GM19193 (cell line): ENCODE results near the gene IER5.

ENCODE experiments used
- POLR2A ChIP-seq: IDR thresholded peaks from 4 replicates; pipeline ENCODE4 v1.6.1; 2011; ENCODE audit not compliant: insufficient read depth, insufficient read length; ENCODE audit errors: extremely low read depth

Gene IER5

DNA sequence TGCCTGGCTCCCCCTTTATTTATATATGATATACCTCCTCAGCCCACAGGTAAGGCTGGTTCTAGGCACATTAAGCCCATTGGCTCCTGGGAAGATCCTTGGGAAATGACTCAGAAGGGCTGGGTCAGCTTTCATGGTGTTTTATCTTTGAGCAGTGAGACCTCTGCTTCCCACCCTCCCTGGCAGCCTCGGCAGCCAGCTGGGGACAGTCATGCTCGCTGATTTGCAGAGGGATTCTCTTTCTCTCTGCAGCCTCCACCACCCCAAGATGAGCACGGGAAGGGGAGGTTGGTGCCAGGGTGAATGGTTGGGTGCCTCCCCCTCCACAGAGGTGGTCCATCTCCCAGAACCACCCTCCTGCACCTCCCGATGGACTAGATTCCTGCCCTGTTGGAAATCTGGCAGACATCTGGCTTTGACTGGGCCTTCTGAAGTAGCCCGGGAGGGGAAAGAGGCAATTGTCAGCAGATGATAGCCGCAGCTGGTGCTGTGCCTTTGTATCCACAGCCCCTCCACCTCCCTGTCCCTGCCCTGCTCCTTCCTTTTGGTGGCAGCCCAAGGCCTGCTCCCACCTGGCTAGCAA lies 24.6 kb downstream of the IER5 start:
- no peak for TF ChIP-seq POLR2A

DNA sequence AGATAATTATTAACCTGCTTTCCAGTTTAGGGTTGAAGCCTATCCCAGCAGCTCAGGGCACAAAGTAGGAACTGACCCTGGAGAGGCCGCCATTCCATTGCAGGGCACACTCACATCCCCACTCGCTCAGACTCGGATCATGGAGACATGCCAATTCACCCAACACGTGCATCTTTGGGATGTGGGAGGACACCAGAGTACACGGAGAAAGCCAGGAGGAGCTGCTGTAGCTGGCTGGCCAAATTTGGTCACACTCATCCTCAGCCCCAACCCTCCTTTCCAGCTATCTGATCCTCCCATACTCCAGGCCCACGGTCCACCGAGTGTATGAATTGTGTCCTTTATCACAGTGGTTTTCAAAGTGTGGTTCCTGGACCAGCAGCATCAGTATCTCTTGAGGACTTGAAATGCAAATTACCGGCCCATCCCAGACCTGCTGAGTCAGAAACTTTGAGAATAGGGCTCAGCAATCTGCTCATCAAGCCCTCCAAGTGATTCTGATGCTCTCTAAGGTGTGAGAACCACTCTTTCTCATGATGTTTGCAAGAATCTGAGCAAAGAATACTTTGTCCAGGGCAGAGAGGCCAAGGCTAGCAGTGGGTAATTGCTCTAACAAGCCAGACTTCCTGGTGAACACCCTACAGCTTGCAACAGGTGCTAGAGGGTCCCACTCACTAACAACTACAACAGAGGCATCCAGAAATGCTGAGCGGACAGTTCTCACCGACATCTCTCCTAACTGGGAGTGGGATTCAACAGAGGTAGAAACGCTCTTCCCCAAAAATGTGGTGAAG lies 26.3 kb downstream of the IER5 start:
- TF ChIP-seq POLR2A: no peak

- no peak for TF ChIP-seq POLR2A
Measured at GRCh38 chr1:181115368-181115684, 26.8 kb downstream of the IER5 start.

DNA sequence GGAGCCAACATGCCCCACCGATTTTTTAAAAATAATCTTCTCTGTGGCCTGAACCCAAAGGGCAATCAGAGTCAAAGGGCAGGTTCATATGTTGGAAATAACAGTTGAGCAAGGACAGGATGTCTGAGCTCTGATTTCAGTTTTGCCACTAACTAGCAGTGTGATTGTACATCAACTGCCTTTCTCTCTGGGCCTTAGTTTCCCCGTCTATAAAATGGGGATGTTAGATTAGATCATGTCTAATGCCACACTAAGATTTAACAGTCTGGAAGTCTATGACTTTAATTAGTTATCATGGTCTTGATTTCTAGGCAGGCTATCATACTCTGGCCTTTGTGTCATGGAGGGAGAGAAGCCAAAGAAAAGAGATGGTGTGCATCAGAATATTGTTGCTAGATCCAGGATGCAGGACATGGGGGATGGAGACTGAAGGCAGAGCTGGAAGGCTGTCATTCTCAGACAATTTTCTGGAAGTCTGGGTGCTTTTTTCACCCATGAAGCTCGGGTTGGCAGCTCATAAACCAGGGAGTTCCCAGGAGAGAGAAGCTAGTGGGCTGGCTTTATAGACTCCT lies 28.4 kb downstream of the IER5 start:
- TF ChIP-seq POLR2A: no peak

- no peak for TF ChIP-seq POLR2A
Measured at GRCh38 chr1:181117648-181118449, 29.3 kb downstream of the IER5 start.

- TF ChIP-seq POLR2A: no peak
Measured at GRCh38 chr1:181119093-181119989, 30.8 kb downstream of the IER5 start.

DNA sequence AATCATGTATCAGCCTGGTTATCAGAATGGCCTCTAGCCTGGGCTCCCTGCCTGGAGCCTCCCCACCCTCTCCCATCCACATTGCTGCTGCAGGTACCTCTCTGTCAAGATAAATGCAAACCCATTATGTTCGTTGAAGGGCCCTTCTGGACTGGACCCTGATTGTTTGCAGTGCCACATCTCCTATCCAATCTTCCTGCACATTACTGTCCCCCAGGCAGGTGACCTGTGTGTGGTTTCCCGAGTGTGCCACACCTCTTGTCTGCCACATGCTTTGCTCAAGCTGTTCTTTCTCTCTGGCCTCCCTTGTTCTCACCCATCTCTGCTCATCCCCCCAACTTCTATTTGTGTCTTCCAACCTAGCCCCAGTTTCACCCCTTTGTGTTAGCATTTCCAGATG lies 32.4 kb downstream of the IER5 start:
- TF ChIP-seq POLR2A: no peak

- TF ChIP-seq POLR2A: no peak
Measured at GRCh38 chr1:181121498-181121897, 33.0 kb downstream of the IER5 start.

GRCh38 chr1:181122222-181122621 lies 33.7 kb downstream of the IER5 start:
- no peak for TF ChIP-seq POLR2A

- no peak for TF ChIP-seq POLR2A
Measured at GRCh38 chr1:181123173-181123572, 34.7 kb downstream of the IER5 start.

- no peak for TF ChIP-seq POLR2A
Measured at GRCh38 chr1:181124291-181124751, 35.8 kb downstream of the IER5 start.

- TF ChIP-seq POLR2A: no peak
Measured at GRCh38 chr1:181126289-181126688, 37.8 kb downstream of the IER5 start.

DNA sequence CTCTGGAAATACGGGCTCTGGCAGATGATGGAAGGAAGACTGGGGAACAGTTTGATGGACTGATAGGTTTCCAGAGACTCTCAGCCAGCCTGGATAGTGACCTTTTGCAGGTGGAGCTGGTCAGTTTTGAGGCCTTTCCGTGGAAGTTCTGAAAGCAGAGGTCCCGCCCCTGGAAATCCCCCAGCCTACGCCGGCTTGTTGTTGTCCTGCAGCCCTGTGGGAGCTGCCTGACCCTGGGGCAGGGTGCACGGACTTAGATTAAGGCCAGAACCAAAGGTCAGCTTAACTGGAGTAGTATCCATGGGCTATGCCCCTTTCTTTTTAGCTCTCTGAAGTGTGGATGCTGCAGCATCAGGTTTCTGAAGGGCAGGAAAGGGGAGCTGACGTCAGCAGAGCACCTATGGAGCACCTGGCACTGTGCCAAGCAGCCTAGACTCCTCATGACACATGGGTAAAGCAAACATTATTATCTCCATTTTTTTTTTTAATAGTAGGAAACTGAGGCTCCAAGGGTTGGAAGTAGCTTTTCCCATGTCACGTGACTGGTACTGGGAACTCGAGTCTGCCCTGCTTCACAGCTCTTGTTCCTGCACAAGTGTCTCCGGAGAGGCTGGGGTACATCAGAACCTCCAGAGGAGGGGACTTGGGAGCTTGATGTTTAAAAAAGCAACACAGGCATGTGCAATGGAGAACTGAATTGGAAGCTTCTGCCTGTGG lies 38.5 kb downstream of the IER5 start:
- no peak for TF ChIP-seq POLR2A
